K562 (cell line): ENCODE results near the gene HIVEP3. TPM values are rescaled to one million over a fixed set of nuclear protein-coding genes. Genes with fewer than 3 reads are reported as not detected.

Experiments
- ATAC-seq: fragments of 200-7000 bp; cut with Tn5 transposase; 3 replicates; pipeline ENCODE4 v1.9.1; 2020; ENCODE audit warnings: moderate library complexity
- BruUV-seq: library from RNA; stranded (reverse); fragments of 400-500 nt; replicated peaks from 2 replicates; lab custom pipeline; 2021; lab: Mats Ljungman, UMichigan
- CTCF ChIA-PET: fragments of 300-600 bp; formaldehyde crosslinking; extraction: SDS; loops from one replicate; lab custom pipeline; 2021; ENCODE audit warnings: low intra/inter-chr PET ratio; lab: Yijun Ruan, JAX
- POLR2A ChIA-PET: fragments of 300-600, 350-650 bp; sonication (Branson Sonifier 250); formaldehyde crosslinking; extraction: SDS; loops from one replicate; lab custom pipeline; 2021; ENCODE audit warnings: antibody characterized with exemption, inconsistent platforms; lab: Yijun Ruan, JAX
- DNase-seq, 4 experiments: peaks; one replicate each; pipeline versions ENCODE4 v3.0.0 to v3.0.0-alpha.2; 2011 to 2018; ENCODE audit warnings: low spot score in 3 of 4, mixed read lengths in 3 of 4; ENCODE audit errors: extremely low read depth in 1 of 4
- FAIRE-seq: peaks from 2 replicates; lab custom pipeline; 2011; peaks lifted over from hg19 to GRCh38; lab: Jason Lieb, UNC
- H2AFZ ChIP-seq: 2 replicates; pipeline ENCODE4 v1.6.0; 2011; ENCODE audit warnings: low read depth, low read length, control low read depth, inconsistent platforms
- H3K27ac ChIP-seq: fragments of 200-600 bp; 3 replicates; pipeline ENCODE4 v1.8.0; 2011; ENCODE audit warnings: low read depth, mild to moderate bottlenecking, control low read depth, inconsistent platforms, low read length, moderate library complexity, mixed read lengths; ENCODE audit errors: extremely low read depth
- H3K27me3 ChIP-seq, 2 experiments: fragments of 300-600 bp in 1 of 2; 2 replicates in 1 of 2; 3 replicates in 1 of 2; pipeline versions ENCODE4 v1.6.0 to v1.8.0; 2011; ENCODE audit warnings: inconsistent platforms in 2 of 2, low read length in 2 of 2, mild to moderate bottlenecking in 1 of 2, mixed read lengths in 1 of 2, moderate library complexity in 1 of 2; ENCODE audit not compliant: control insufficient read depth in 2 of 2, insufficient read depth in 2 of 2
- H3K36me3 ChIP-seq: fragments of 300-600 bp; 3 replicates; pipeline ENCODE4 v1.8.0; 2011; ENCODE audit warnings: mild to moderate bottlenecking, low read length, inconsistent platforms; ENCODE audit not compliant: control insufficient read depth, insufficient read depth
- H3K4me1 ChIP-seq, 2 experiments: fragments of 200-600 bp in 1 of 2; replicated peaks in 1 of 2; 2 replicates in 1 of 2; 3 replicates in 1 of 2; pipeline versions ENCODE4 v1.5.1 to v1.8.0; 2011; ENCODE audit warnings: inconsistent platforms in 2 of 2, low read length in 2 of 2, mild to moderate bottlenecking in 1 of 2, mixed read lengths in 1 of 2, moderate library complexity in 1 of 2; ENCODE audit not compliant: control insufficient read depth in 2 of 2, insufficient read depth in 2 of 2
- H3K4me2 ChIP-seq: 2 replicates; pipeline ENCODE4 v1.6.1; 2011; ENCODE audit warnings: low read length, control low read depth, inconsistent platforms, mixed read lengths; ENCODE audit not compliant: insufficient read depth
- H3K4me3 ChIP-seq: fragments of 200-600 bp; sonication (generic), shearing (Covaris generic); 2 replicates; pipeline ENCODE4 v1.5.1; 2016; ENCODE audit warnings: control low read depth, inconsistent platforms
- H3K79me2 ChIP-seq: fragments of 200-600 bp; 3 replicates; pipeline ENCODE4 v1.8.0; 2011; ENCODE audit warnings: low read length, inconsistent platforms; ENCODE audit not compliant: control insufficient read depth, insufficient read depth
- H3K9ac ChIP-seq, 2 experiments: 2 replicates each; pipeline versions ENCODE4 v1.6.0 to v1.6.1; 2011; ENCODE audit warnings: low read depth in 2 of 2, low read length in 2 of 2, control low read depth in 1 of 2, inconsistent platforms in 1 of 2, mild to moderate bottlenecking in 1 of 2, mixed read lengths in 1 of 2; ENCODE audit not compliant: insufficient read depth in 1 of 2
- H3K9me1 ChIP-seq: one replicate; pipeline ENCODE4 v1.6.0; 2011; ENCODE audit warnings: inconsistent platforms, mild to moderate bottlenecking, low read length, moderate library complexity; ENCODE audit not compliant: control insufficient read depth, insufficient read depth
- H3K9me3 ChIP-seq: replicated peaks from 2 replicates; pipeline ENCODE4 v1.5.1; 2011; ENCODE audit warnings: low read depth, low read length, inconsistent platforms; ENCODE audit not compliant: control insufficient read depth, insufficient read depth
- H4K20me1 ChIP-seq: replicated peaks from 2 replicates; pipeline ENCODE4 v1.6.1; 2011; ENCODE audit warnings: low read length, inconsistent platforms, mixed read lengths; ENCODE audit not compliant: control insufficient read depth, insufficient read depth
- ARNT ChIP-seq, 2 experiments: fragments of 450-650 bp; IDR thresholded peaks; 2 replicates each; pipeline ENCODE4 v1.6.1; 2016; ENCODE audit warnings: mild to moderate bottlenecking in 1 of 2
- CBFA2T2 ChIP-seq: fragments of 450-650 bp; conservative IDR thresholded peaks from 2 replicates; pipeline ENCODE4 v1.6.1; 2017; ENCODE audit warnings: mild to moderate bottlenecking
- CBFA2T3 ChIP-seq: fragments of 450-650 bp; IDR thresholded peaks from 2 replicates; pipeline ENCODE4 v1.6.1; 2017
- CREB1 ChIP-seq, 2 experiments: sonication (generic) in 1 of 2; formaldehyde crosslinking in 1 of 2; IDR thresholded peaks; 2 replicates each; pipeline versions ENCODE4 v1.6.1 to v1.8.0; 2012 to 2022; ENCODE audit warnings: inconsistent platforms in 1 of 2, mild to moderate bottlenecking in 1 of 2, missing genetic modification reagents in 1 of 2, moderate library complexity in 1 of 2
- GTF2F1 ChIP-seq: IDR thresholded peaks from 2 replicates; pipeline ENCODE4 v1.6.1; 2011; ENCODE audit warnings: low read depth, low read length, improper control_type of control experiment
- HDAC8 ChIP-seq: fragments of 450-650 bp; IDR thresholded peaks from 2 replicates; pipeline ENCODE4 v1.6.1; 2016; ENCODE audit warnings: mild to moderate bottlenecking, missing genetic modification characterization, moderate library complexity, missing compliant biosample characterization
- KDM1A ChIP-seq, 2 experiments: fragments of 450-650 bp; IDR thresholded peaks; 2 replicates each; pipeline ENCODE4 v1.6.1; 2016; ENCODE audit warnings: mild to moderate bottlenecking in 2 of 2
- MED1 ChIP-seq: sonication (generic); formaldehyde crosslinking; IDR thresholded peaks from 2 replicates; pipeline ENCODE4 v1.8.1; 2023; ENCODE audit warnings: missing genetic modification reagents, borderline replicate concordance
- RCOR1 ChIP-seq, 2 experiments: IDR thresholded peaks; 2 replicates each; pipeline ENCODE4 v1.6.1; 2012; ENCODE audit warnings: low read depth in 2 of 2, low read length in 2 of 2, borderline replicate concordance in 1 of 2, improper control_type of control experiment in 1 of 2
- SMAD4 ChIP-seq: fragments of 250-450 bp; sonication (Bioruptor Pico); conservative IDR thresholded peaks from 2 replicates; pipeline ENCODE4 v1.8.0; 2021; ENCODE audit warnings: inconsistent platforms, mild to moderate bottlenecking, moderate library complexity
- TCF3 ChIP-seq: sonication (generic); formaldehyde crosslinking; IDR thresholded peaks from 2 replicates; pipeline ENCODE4 v1.4.0; 2020; ENCODE audit warnings: mild to moderate bottlenecking, missing genetic modification reagents
- WGBS: fragments of 100-300 bp; shearing (Covaris generic); methylation state at CpG from one replicate; pipeline ENCODE4 v1.1.6; 2016; ENCODE audit warnings: low coverage, mixed read lengths; ENCODE audit not compliant: insufficient coverage; ENCODE audit errors: missing lambda C conversion rate; 5-methylcytosine and 5-hydroxymethylcytosine counted together
- in situ Hi-C: fragments of 300-500 bp; cut with MboI; formaldehyde crosslinking; loops from 4 replicates; pipeline ENCODE4 v1.15.0; 2018; ENCODE audit warnings: inconsistent platforms, mixed read lengths
- intact Hi-C: fragments of 100-400 bp; cut with micrococcal nuclease; formaldehyde crosslinking; loops from 2 replicates; pipeline ENCODE4 v1.14.2; 2022
- polyA plus RNA-seq, 8 experiments: library from polyadenylated mRNA; depleted of rRNA in 4 of 8; stranded (reverse) in 5 of 8; unstranded in 3 of 8; fragments of >200 nt; fragmentation: Nextera tagmentation in 2 of 8; fragmentation: Illumina TruSeq in 1 of 8; extraction: Ambion mirVana in 2 of 8; extraction: Trizol in 1 of 8; gene quantifications; 2 replicates each; pipeline versions ENCODE4 v1.2.1 to v1.2.3, GENCODE V29; 2011 to 2014; ENCODE audit warnings: inconsistent platforms in 1 of 8, missing spikeins in 1 of 8
- total RNA-seq, 7 experiments: library from RNA; depleted of rRNA in 6 of 7; stranded (reverse); fragments of >200 nt in 6 of 7; fragmentation: Illumina TruSeq in 2 of 7; extraction: Trizol in 2 of 7; gene quantifications; 2 replicates each; pipeline versions ENCODE4 v1.2.1 to v1.2.3, GENCODE V29; 2011 to 2021; ENCODE audit warnings: low replicate concordance in 1 of 7

The HIVEP3 gene
- total and polyA plus RNA-seq, 9 of the 15 experiments (the other 6 are each of a cell fraction or from before 2014, with no cell fraction given) = 0.09 to 0.58 (median 0.34) TPM; not detected in 1

DNA sequence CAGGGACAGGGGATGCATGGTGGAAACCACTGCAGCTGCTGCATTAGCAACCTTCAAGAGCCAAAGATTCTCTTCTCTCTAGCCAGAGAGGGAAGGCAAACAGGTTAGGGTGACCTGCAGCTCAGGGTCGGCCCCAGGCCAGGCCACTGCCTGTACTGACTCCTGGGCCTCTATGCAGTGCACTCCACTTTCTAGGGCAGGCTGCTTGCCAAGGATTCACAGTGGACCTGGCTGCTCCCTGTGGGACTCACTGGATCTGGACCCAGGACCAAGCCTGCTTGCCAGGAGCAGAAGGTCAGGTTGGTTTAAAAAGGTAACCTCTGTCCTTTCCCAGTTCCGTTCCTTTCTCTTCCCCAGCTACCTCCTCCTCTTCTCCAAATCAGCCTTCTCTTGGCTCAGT lies 52.4 kb downstream of the HIVEP3 start:
- 0% methylated on average over 2 of the region's 2 CpGs for WGBS
- Histone ChIP-seq H3K9me1 (no peaks in the 10 kb centered on the region), H3K36me3 (no peaks in the 10 kb centered on the region), H3K27ac (no peak overlapping the region), H3K4me1 (peaks cover 0 to 13% of the 10 kb centered on the region in 2 experiments; a peak in 2 of 5 replicates), H3K27me3 (peaks cover 12 to 40% of the 10 kb centered on the region in 2 experiments), H3K4me3 (no peak overlapping the region), H3K9ac (0 out of 4 replicates have a peak overlapping the region, but pooled peaks of 1 of the 2 experiments have one; percentile 8), H2AFZ (no peak overlapping the region), H3K79me2 (no peaks in the 10 kb centered on the region), H3K4me2 (no peak overlapping the region), H4K20me1 (0 out of 2 replicates have a peak, but pooled peaks cover 4% of the 10 kb centered on the region), H3K9me3 (no peaks in the 10 kb centered on the region)
- CTCF ChIA-PET = no interaction called here
- BruUV-seq = no TSS peak
- DNase-seq = no peak
- POLR2A ChIA-PET = interaction anchor here (1.3 kb wide), 1 partner anchor 19 kb away, joined by 3 read pairs; no protein-coding TSS in a partner anchor
- no peak for FAIRE-seq
- TF ChIP-seq MED1 (no peak), HDAC8 (tag) (no peak)
- intact Hi-C loops = no loop called here
- no peak for ATAC-seq
- in situ Hi-C loops = no loop called here

DNA sequence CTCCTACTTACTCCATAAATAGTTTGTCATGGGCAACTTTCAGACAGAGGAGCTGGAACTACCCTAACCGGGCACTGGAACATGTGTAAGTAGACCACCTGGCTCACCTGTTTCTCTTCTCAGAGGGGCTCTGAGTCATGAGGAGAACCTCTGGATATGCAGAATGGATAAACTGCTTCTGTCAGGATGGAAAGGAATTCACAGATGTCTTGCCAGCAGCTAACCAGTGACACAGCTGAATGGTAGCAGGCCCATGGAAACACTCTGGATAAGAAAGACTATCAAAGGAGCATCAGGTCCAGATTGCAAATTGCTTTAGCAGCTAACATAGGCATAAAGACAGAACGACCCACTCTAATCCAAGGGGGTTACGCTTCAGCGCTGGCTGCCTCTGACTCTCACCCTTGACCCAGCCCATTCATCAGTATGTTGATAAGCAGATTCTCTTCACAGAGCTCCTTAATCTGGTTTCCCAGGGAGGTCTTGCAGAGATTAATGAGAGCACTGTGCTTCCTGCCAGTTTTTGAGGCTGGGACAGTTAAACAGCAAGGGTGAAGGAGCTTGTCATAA lies 54.2 kb downstream of the HIVEP3 start:
- Histone ChIP-seq H3K4me1 (peaks cover 0 to 13% of the 10 kb centered on the region in 2 experiments; a peak in 2 of 5 replicates), H3K4me3 (no peak overlapping the region), H3K36me3 (no peaks in the 10 kb centered on the region), H3K27me3 (peaks cover 23 to 44% of the 10 kb centered on the region in 2 experiments), H3K79me2 (no peaks in the 10 kb centered on the region), H2AFZ (no peak overlapping the region), H3K27ac (no peak overlapping the region), H3K9me3 (no peaks in the 10 kb centered on the region), H3K9me1 (no peaks in the 10 kb centered on the region), H4K20me1 (peaks cover 4% of the 10 kb centered on the region; the same call in 1 of the 2 replicates), H3K9ac (no peak overlapping the region), H3K4me2 (no peak overlapping the region)
- CTCF ChIA-PET = no interaction called here
- no TSS peak for BruUV-seq
- no peak for FAIRE-seq
- no peak for ATAC-seq
- no peak for DNase-seq
- in situ Hi-C loops = no loop called here
- TF ChIP-seq SMAD4 (CRISPR knock-in tag) (no peak), ARNT (IDR thresholded peaks at IDR 0.05) (no peak), GTF2F1 (no peak), CBFA2T2 (0 out of 2 replicates have a peak, but pooled peaks have one; percentile 3), TCF3 (CRISPR knock-in tag) (0 out of 2 replicates have a peak, but pooled peaks have one; percentile 9), KDM1A (IDR thresholded peaks at IDR 0.05) (0 out of 4 replicates have a peak, but pooled peaks of 1 of the 2 experiments have one; percentile 28), RCOR1 (IDR thresholded peaks at IDR 0.05; ENCODE audit: borderline replicate concordance in 1 of 2, low read depth in 2 of 2, low read length in 2 of 2) (peak in 1 of 2 experiments; percentile 23; a peak in 1 of 4 replicates), CREB1 (IDR thresholded peaks at IDR 0.05) (no peak), CREB1 (CRISPR knock-in tag; IDR thresholded peaks at IDR 0.05) (no peak), CBFA2T3 (peak; percentile 39; the same call in 1 of the 2 replicates)
- POLR2A ChIA-PET = interaction anchor here (0.7 to 1.7 kb wide), 5 partner anchors 17 to 228 kb away, joined by 3 to 4 read pairs (median 3); no protein-coding TSS in a partner anchor
- intact Hi-C loops = no loop called here
- 0% methylated on average over 4 of the region's 4 CpGs for WGBS
